HG02885 (cell line): Measurements from ENCODE around the gene SCCPDH.
A peak's percentile ranks its signal among the peaks of the same experiment; 100 is the strongest.
"Not testable (repeated sequence)": the region's sequence is repeated elsewhere in the genome, so short reads cannot be mapped to it uniquely, and the experiment has no call there.

Source experiments
- ATAC-seq: cut with Tn5 transposase; IDR thresholded peaks from one replicate; pipeline ENCODE4 v1.9.1; 2021; ENCODE audit warnings: mild to moderate bottlenecking; ENCODE audit not compliant: unreplicated experiment, poor library complexity

SCCPDH gene

GRCh38 chr1:246746155-246746554 is 21.9 kb downstream of the SCCPDH start:
- ATAC-seq, result not testable (repeated sequence)

DNA sequence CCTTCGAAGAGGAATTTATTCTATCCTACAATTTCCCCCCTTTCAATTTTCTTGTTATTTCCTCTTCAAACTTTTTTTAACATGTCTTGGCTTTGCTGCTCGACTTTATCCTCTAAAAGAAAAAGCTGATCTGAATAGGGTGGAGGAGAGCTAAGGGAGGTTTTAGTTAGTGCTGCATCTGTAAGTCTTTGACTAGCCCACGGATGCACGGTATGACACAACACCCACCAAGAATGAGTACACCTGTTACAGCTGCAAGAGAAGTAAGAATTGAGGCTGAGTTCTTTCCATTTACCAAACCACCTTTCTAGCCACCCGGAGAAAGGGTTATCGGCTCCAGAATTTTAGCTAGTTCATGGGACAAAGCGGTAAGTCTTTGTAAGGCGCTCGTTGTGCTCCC is 23.8 kb downstream of the SCCPDH start:
- ATAC-seq, result no peak

DNA sequence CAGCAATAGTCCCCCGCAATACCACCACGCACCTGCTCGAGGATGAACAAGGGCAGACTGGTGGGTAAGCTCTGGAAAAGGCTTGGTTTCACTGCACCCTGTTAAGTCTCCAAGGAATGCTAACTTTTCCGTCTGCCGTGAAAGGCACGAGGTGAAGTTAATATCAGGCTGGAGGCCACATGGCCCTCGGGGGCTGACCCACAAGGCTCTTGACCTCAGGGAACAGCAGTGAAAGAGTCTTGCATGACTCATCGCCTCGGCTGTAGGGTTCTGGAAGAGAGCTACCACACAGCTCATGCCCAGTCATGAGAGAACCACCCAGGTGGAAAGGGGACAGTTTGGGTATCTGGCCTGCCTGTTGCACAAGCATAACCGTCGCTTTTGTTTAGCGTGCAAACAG is 24.7 kb downstream of the SCCPDH start:
- ATAC-seq, result no peak

DNA sequence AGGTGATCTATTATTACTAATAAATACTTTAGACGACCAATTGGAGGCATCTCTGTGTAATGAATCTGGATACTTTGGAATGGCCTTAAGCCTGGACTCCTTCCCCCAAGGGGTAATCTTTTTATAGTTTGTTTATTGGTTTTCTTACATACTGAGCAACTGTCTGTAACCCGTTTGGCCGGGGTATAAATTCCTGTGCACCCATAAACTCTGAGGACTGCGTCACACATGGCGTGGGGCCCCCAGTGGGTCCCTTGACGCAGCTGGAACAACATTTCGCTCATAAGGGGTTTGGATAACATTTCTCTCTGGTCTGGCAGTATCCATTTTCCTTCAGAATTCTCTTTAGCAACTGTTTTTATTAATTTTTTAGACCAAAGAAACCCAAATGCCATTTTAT is 26.5 kb downstream of the SCCPDH start:
- no peak for ATAC-seq

DNA sequence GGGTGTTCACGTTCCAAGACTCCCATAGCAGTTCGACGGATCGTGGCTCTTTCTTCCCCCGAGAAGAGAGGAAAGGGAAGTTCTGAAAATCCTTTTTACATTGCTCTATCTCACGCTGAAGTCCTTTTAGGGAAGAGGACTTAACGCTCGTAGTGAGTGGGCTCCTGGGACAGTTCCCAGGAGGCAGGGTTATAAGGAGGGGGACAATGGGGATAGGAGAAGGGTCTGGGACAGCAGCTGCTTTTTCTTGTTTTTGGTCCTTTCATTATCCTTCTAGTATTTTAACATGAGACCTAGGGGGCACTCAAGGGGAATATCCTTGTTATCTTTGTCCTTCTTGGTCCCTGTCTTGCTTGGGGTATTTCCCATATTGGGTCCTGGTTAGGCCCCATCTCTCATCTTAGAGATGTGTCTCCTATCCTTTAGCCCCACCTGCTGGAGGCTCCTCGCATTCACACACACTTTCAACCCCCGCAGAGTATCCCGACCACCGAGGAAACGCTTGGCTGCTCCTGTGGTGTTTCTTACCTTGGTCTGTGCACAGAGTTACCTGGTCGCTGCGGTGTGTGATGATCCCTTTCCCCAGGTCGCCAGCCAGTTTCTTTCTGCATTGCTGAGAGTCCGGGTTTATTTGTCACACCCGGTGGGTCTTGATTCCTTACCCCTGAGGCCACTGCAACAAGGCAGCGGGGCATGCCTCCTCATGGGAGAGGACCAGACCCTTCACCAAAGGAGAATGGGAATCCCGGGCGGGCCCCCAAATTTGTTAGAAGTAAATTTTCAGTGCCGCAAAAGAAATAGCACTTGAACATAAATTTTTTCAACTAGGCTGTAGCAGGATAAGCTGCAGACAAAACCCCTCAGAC is 29.7 kb downstream of the SCCPDH start:
- ATAC-seq, result peak; percentile 90

DNA sequence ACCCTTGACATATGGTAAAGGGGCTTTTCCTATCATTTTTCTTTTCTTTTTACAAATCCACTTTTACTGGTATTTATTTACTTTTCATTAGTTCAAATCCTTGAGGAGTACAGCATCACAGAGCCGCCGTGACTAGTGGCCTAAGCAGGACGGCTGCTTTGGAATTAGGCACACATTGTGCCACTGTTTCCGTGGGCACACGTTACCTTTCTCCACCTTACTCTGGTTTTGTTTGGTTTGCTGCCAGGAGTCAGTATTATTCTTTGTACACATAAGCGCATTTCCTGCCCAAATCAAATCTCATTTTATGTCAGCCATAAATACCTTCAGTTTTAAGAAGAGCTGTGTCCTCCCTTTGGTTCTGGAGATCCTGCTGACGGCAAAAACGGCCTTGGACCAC is 31.2 kb downstream of the SCCPDH start:
- ATAC-seq, result no peak

- no peak for ATAC-seq
Observed at GRCh38 chr1:246760422-246761347, 36.5 kb downstream of the SCCPDH start.

DNA sequence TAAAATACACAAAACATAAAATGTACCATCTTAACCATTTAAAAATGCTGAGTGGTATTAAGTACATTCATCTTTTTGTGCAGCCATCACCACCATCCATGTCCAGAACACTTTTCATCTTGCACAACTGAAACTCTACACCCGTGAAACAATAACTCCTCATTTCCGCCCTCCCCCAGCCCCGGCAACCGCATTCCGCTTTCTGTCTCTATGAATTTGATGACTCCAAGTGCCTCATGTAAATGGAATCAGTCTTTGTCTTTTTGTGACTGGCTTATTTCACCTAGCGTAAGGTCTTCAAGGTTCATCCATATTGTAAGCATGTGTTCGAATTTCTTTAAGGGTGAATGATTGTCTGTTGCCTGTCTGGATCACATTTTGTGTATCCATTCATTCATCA is 37.2 kb downstream of the SCCPDH start:
- no peak for ATAC-seq

GRCh38 chr1:246765521-246765920 is 41.3 kb downstream of the SCCPDH start:
- ATAC-seq, result no peak

DNA sequence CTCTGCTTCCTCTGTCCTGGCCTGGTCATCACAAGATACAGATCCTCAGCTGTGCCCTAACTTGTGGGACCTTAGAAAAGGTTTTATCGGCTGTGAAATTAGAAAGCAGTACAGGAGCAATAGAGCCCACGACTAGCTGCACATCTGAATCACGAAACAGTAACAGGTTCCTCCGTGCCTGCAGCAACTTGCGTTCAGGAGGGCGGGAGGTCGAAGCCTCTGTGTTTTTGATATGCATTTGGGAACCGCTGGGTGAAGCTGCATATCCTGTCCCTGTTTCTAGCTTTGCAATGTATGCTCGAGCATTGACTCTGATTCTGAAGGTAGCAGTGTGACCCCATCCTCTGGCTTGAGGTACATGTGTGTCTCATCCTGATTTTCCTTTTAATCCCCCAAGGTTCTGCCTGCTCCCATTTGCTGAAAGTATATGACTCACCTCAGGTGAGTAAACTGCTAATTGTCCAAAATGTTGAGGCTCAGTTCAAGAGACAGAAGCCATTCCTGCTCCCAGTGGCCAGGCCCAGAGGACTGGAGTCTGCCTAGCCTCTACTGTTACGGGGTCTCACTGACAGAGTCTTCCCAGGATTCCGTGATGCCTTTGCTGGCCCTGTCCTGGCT is 44.3 kb downstream of the SCCPDH start:
- no peak for ATAC-seq

- ATAC-seq, result no peak
Observed at GRCh38 chr1:246769306-246769705, 45.1 kb downstream of the SCCPDH start.

DNA sequence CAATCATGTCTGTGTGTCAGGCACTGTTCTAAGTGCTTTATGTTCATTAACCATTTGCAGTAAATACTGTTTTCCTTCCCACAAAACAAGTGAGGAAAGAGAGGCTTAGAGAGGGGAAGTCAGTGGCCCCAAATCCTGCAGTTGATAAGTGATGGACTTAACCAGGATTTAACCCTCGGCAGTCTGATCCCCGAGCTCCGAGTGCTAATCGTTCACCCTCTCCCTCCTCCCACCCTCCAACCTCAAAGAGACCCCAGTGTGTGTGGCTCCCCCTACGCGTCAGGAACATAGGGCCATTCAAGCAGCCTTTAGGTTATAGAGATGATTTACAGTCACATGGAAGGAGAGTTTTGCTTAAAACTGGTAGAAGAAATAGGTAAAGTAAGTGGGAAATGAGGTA is 47.2 kb downstream of the SCCPDH start:
- no peak for ATAC-seq

DNA sequence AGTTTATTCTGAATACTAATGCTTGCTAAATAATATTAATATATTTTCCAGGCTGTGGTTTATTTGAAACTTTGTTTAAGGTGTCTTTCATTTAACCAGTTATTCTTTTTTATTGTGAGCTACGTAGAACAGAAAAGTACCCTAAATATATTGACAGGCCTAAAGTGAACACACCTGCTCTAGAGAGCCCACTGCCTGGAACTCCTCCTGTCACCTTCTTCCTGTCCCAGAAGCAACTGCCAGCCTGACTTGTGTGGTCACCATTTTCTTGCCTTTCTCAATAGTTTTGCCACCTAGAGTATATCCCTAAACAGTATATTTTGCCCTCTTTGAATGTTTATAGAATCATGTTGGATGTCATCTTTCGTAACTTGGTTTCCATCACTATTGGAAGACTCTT is 48.5 kb downstream of the SCCPDH start:
- ATAC-seq, result no peak

GRCh38 chr1:246773213-246773641 is 49.0 kb downstream of the SCCPDH start:
- peak; percentile 99 for ATAC-seq

DNA sequence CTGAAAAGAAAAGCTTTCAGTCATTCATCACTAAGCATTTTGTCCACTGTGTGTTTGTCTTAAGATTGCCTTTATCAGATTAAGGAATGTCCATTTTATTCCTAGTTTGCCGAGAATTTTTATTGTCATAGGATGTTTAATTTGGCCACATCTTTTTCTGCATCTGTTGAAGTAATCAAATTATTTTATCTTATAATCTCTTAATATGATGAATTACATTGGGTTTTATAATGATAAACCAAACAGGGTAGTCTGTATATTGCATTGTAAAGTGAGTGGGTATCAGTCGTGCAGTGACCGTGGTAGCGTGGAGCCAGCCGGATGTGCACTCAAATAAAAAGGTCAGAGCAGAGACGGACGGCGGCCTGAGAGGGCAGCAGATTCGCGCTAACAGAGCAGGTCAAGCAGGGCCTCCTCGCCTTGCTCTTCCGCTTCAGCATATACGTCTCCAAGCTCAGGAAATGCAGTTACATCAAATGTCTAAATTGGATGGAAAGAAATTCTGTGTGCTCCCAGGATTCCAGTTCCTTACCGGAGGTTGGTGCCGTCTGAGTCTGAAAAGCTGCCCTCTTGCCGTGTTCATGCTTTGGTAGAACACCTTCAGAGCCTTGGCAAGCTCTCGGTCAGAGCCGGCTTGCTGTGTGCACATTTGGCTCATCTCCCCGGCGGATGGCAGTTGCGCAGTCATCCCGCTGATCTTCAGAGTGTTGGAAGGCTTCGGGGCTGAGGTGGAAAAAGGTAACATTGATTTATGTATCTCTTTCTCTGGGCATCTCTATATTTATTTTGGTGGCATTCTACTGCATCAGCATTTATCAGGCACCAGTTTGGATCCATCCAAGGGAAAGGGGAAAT is 51.5 kb downstream of the SCCPDH start:
- ATAC-seq, result no peak

GRCh38 chr1:246776923-246777322 is 52.7 kb downstream of the SCCPDH start:
- no peak for ATAC-seq

GRCh38 chr1:246778663-246779062 is 54.5 kb downstream of the SCCPDH start:
- no peak for ATAC-seq

DNA sequence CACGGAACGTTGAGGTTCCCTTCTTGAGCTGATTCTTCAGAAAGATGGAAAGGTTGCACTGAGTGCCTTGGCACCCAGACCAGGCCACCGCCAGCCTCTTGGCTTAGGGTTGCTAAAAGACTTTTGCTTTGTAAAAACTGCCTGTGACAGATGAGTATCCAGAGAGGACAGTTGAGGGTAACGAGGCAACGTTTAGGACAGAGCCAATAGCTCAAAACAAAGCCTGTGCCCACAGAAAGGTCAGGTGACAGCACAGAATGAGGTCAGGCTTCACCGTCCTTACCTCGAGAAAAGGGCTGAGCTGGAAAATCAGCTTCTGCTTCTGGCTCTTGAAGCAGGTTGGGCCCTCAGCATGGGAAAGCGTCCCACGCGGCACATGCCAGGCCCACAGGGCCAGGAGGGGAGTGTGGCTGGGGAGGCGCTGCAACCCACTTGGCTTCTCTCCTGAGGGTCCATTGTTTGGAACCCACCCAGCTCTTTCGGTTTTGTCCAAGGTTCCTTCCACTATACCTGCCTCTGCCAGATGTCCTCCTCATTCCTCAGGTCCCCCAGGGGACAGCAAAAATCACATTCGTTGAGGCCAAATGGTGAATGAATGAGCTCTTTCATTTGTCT is 55.5 kb downstream of the SCCPDH start:
- ATAC-seq, result no peak

- no peak for ATAC-seq
Observed at GRCh38 chr1:246780264-246780663, 56.1 kb downstream of the SCCPDH start.
